Measurements from ENCODE around the gene PTPRC.

DNA sequence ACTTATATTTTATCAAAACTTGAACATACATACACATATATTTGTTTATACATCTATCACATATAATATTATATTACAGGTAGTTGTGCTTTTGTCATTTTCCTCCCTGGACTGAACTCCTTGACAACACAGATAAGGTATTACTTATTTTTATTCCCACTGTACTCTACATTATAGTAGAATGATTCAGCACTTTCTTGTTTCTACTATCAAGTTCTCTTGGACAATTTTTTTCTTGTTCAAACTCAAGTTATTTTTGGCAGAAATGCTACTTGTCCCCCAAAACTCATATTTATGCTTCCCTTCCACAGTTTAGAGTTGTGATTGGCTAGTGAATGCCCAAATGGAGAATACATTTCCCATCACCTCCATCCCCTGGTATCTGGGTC, 10.8 kb upstream of the PTPRC start:
- TF ChIP-seq POLR2AphosphoS5 (IDR thresholded peaks at IDR 0.05; ENCODE audit: low read depth, low read length) (no peak), POLR2A (IDR thresholded peaks at IDR 0.05; ENCODE audit: low read depth, low read length) (no peak), TAF1 (IDR thresholded peaks at IDR 0.05; ENCODE audit: low read depth, low read length) (no peak), SPI1 (IDR thresholded peaks at IDR 0.05; ENCODE audit: low read depth, low read length) (no peak)

Data from GM12891 (cell line).